Measurements from ENCODE around the gene GINM1.

Gene GINM1

DNA sequence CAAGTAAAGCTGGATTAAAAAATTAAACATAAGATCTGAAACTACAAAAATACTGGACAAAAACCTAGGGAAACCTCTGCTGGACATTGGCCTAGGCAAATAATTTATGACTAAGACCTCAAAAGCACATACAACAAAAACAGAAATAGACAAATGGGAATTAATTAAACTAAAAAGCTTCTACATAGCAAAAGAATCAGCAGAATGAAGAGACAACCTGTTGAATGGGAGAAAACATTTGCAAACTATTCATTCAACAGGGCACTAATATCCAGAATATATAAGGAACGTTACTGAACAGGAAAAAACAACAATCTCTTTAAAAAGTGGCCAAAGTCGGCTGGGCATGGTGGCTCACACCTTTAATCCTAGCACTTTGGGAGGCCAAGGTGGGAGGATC is 6.8 kb upstream of the GINM1 start:
- no peak overlapping the region for H3K9ac ChIP-seq (ENCODE audit: low read length in 5 of 5)
- no peaks in the 10 kb centered on the region for H3K27me3 ChIP-seq (ENCODE audit: control insufficient read depth in 5 of 5, insufficient read depth in 4 of 5, low read length in 5 of 5)
- no peaks in the 10 kb centered on the region for H3K36me3 ChIP-seq (ENCODE audit: control insufficient read depth in 5 of 5, insufficient read depth in 5 of 5, low read length in 5 of 5)
- no peaks in the 10 kb centered on the region for H3K9me3 ChIP-seq (ENCODE audit: control insufficient read depth in 5 of 5, low read length in 5 of 5)
- no peak overlapping the region for H3K4me3 ChIP-seq (ENCODE audit: low read depth in 1 of 5, low read length in 5 of 5)
- H3K27ac ChIP-seq (ENCODE audit: low read depth, low read length): no peak overlapping the region
- no peaks in the 10 kb centered on the region for H3K4me1 ChIP-seq (ENCODE audit: control insufficient read depth in 5 of 5, insufficient read depth in 5 of 5, low read length in 5 of 5)

DNA sequence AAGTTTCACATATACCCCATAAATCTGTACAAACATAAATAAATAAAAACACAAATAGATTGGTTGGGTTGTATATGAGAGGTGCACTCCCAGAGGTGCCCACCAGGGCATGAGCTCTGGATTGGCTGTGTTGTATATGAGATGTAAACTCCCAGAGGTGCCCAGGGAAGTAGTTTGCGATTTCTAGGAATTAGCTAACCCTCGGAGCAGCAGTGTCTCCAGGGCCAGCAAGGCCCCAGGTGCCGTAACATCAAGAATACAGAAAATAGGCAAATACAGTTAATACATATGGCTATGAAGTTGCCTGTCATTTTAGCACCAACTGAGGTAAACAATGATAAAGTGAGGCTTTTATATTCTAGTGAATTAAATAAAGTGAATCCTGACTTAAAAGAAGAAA is 5.4 kb upstream of the GINM1 start:
- Histone ChIP-seq H3K4me1 (ENCODE audit: control insufficient read depth in 5 of 5, insufficient read depth in 5 of 5, low read length in 5 of 5) (peaks cover 0 to 6% (median 3%) of the 10 kb centered on the region in 5 donors), H3K4me3 (ENCODE audit: low read depth in 1 of 5, low read length in 5 of 5) (no peak overlapping the region), H3K36me3 (ENCODE audit: control insufficient read depth in 5 of 5, insufficient read depth in 5 of 5, low read length in 5 of 5) (no peaks in the 10 kb centered on the region), H3K9ac (ENCODE audit: low read length in 5 of 5) (no peak overlapping the region), H3K9me3 (ENCODE audit: control insufficient read depth in 5 of 5, low read length in 5 of 5) (no peaks in the 10 kb centered on the region), H3K27me3 (ENCODE audit: control insufficient read depth in 5 of 5, insufficient read depth in 4 of 5, low read length in 5 of 5) (no peaks in the 10 kb centered on the region), H3K27ac (ENCODE audit: low read depth, low read length) (no peak overlapping the region)

DNA sequence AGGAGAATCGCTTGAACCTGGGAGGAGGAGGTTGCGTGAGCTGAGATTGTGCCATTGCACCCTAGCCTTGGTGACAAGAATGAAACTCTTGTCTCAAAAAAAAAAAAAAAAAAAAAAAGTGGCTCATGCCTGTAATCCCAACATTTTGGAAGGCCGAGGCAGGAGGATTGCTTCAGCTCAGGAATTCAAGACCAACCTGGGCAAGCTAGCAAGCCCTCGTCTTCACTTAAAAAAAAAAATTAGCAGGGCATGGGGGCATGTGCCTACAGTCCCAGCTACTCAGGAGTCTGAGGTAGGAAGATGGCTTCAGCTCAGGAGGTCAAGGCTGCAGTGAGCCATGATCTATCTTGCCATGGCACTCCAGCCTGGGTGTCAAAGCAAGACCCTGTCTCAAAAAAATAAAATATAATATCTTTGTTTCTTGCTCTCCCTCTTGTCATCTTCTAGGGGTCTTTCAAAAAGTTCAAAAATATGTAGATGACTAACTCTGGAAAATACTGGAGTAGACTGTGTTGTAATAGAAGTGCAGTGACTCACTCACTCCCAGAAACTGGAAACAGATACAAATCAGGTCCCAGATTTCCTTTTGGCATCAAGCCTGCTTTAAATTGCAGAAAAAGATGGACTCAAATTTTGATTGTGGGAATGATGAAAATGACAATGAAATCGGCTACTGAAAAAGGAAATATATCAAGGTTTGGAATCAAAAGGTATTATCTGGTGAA is 2.8 kb upstream of the GINM1 start:
- no peak overlapping the region for H3K4me3 ChIP-seq (ENCODE audit: low read depth in 1 of 5, low read length in 5 of 5)
- H3K9me3 ChIP-seq (ENCODE audit: control insufficient read depth in 5 of 5, low read length in 5 of 5): no peaks in the 10 kb centered on the region
- H3K27ac ChIP-seq (ENCODE audit: low read depth, low read length): no peak overlapping the region
- H3K9ac ChIP-seq (ENCODE audit: low read length in 5 of 5): no peak overlapping the region
- no peaks in the 10 kb centered on the region for H3K36me3 ChIP-seq (ENCODE audit: control insufficient read depth in 5 of 5, insufficient read depth in 5 of 5, low read length in 5 of 5)
- no peaks in the 10 kb centered on the region for H3K27me3 ChIP-seq (ENCODE audit: control insufficient read depth in 5 of 5, insufficient read depth in 4 of 5, low read length in 5 of 5)
- H3K4me1 ChIP-seq (ENCODE audit: control insufficient read depth in 5 of 5, insufficient read depth in 5 of 5, low read length in 5 of 5): peaks cover 0 to 15% (median 11%) of the 10 kb centered on the region in 5 donors

DNA sequence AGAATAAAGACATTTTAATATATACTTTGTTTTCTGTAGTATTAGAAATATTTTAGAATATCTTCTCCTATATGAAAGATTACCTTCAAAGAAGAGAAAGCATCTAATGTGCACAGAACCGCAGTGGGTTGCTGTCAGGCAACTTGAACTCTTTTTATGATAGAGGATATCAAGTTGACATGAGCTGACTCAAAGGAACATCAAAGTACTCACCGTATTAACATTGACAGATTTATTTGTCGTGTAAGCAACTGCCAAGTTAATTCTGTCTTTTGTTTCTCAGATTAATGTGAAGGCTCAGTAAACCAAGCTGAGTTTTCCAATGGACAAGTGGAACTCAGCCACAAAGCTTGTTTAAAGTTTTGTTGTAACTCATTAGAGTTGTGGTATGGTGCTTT is 2.2 kb upstream of the GINM1 start:
- no peaks in the 10 kb centered on the region for H3K9me3 ChIP-seq (ENCODE audit: control insufficient read depth in 5 of 5, low read length in 5 of 5)
- H3K4me1 ChIP-seq (ENCODE audit: control insufficient read depth in 5 of 5, insufficient read depth in 5 of 5, low read length in 5 of 5): peaks cover 0 to 15% (median 11%) of the 10 kb centered on the region in 5 donors
- H3K9ac ChIP-seq (ENCODE audit: low read length in 5 of 5): no peak overlapping the region
- no peaks in the 10 kb centered on the region for H3K27me3 ChIP-seq (ENCODE audit: control insufficient read depth in 5 of 5, insufficient read depth in 4 of 5, low read length in 5 of 5)
- no peak overlapping the region for H3K27ac ChIP-seq (ENCODE audit: low read depth, low read length)
- H3K4me3 ChIP-seq (ENCODE audit: low read depth in 1 of 5, low read length in 5 of 5): no peak overlapping the region
- H3K36me3 ChIP-seq (ENCODE audit: control insufficient read depth in 5 of 5, insufficient read depth in 5 of 5, low read length in 5 of 5): no peaks in the 10 kb centered on the region

DNA sequence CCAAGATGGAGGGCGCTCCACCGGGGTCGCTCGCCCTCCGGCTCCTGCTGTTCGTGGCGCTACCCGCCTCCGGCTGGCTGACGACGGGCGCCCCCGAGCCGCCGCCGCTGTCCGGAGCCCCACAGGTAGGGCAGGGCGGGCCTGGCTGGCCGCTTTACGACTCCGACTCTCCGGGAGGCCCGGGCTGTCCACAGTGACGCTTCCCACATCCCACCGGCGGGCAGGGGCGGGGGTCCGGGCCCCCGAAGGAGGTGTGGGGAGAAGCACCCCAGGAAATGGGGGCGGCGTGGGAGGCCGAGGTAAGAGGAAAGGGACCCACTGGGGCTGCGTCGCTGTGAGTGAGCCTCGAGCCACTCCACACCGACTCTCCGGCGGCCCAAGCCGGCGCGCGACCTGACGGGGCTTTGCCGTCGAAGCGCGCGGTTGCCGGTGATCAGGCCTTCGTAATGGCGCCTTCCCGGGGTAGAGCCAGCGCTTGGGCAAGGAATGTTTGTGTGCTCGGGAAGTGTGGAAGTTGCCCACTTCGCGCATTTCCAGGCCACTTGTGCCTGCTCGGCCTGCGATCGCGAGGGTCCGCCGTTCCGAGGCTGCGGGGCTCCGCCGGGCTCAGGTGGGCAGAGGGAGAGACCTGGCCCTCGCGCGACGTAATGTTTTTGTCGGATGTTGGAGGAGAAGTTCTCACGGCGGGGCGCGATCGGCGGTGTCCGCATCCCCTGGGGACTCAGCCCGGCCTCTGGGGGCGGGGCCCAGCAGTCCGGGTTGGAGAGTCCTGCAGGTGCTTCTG is 427 bp downstream of the GINM1 start:
- peak overlapping the region; percentile 65 for H3K27ac ChIP-seq (ENCODE audit: low read depth, low read length)
- H3K27me3 ChIP-seq (ENCODE audit: control insufficient read depth in 5 of 5, insufficient read depth in 4 of 5, low read length in 5 of 5): no peaks in the 10 kb centered on the region
- H3K4me3 ChIP-seq (ENCODE audit: low read depth in 1 of 5, low read length in 5 of 5): peak overlapping the region; percentile 63 to 93 (median 92)
- H3K9me3 ChIP-seq (ENCODE audit: control insufficient read depth in 5 of 5, low read length in 5 of 5): no peaks in the 10 kb centered on the region
- H3K36me3 ChIP-seq (ENCODE audit: control insufficient read depth in 5 of 5, insufficient read depth in 5 of 5, low read length in 5 of 5): no peaks in the 10 kb centered on the region
- peaks cover 0 to 15% (median 11%) of the 10 kb centered on the region in 5 donors for H3K4me1 ChIP-seq (ENCODE audit: control insufficient read depth in 5 of 5, insufficient read depth in 5 of 5, low read length in 5 of 5)
- H3K9ac ChIP-seq (ENCODE audit: low read length in 5 of 5): peak overlapping the region in 4 of 5 donors; percentile 85 to 93 (median 90)

DNA sequence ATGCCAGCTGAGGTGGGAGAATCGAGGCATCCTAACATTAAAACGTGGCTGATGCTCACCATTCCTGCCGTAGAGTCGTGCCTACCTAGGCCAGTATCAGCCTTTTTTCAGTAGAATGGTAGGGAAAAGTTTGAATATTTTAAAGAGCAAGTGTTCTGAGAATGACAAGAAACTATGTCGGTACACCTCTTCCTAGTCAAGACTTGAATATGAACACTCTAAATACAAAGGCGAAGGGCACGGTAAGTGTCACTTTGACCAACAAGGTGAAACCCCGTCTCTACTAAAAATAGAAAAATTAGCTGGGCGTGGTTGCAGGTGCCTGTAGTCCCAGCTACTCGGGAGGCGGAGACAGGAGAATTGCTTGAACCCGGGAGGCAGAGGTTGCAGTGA is 1.0 kb downstream of the GINM1 start:
- H3K4me3 ChIP-seq (ENCODE audit: low read depth in 1 of 5, low read length in 5 of 5): peak overlapping the region; percentile 60 to 93 (median 92)
- H3K27ac ChIP-seq (ENCODE audit: low read depth, low read length): no peak overlapping the region
- H3K9ac ChIP-seq (ENCODE audit: low read length in 5 of 5): peak overlapping the region in 4 of 5 donors; percentile 85 to 93 (median 90)

DNA sequence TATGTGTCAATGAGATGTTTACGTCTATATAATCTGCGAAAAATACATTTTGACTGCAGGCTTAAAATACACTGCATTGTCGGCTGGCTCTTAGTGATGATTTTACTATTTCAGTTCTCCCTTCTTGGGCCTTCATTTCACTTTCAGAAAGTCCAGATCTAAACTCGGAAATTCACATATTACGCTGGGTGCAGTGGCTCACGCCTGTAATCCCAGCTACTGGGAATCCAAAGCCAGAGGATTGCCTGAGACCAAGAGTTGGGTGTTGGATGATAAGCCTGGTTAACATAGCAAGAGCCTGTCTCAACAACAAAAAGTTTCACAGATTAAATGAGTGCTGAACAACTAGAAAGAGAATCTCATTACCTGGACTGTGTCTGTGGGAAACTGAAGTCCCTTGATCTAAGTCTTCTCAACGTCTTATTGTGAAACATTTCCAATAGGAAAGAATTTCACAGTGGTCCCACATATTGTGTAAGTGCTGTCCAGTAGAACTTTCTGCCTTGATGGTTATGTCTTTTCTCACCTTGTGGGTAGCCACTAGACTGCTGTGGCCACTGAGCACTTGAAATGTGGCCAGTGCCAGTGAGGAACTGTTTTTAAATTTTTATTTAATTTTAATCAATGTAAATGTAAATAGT is 1.9 kb downstream of the GINM1 start:
- no peaks in the 10 kb centered on the region for H3K9me3 ChIP-seq (ENCODE audit: control insufficient read depth in 5 of 5, low read length in 5 of 5)
- H3K27ac ChIP-seq (ENCODE audit: low read depth, low read length): no peak overlapping the region
- H3K27me3 ChIP-seq (ENCODE audit: control insufficient read depth in 5 of 5, insufficient read depth in 4 of 5, low read length in 5 of 5): no peaks in the 10 kb centered on the region
- no peak overlapping the region for H3K4me3 ChIP-seq (ENCODE audit: low read depth in 1 of 5, low read length in 5 of 5)
- H3K36me3 ChIP-seq (ENCODE audit: control insufficient read depth in 5 of 5, insufficient read depth in 5 of 5, low read length in 5 of 5): no peaks in the 10 kb centered on the region
- H3K4me1 ChIP-seq (ENCODE audit: control insufficient read depth in 5 of 5, insufficient read depth in 5 of 5, low read length in 5 of 5): peaks cover 0 to 15% (median 11%) of the 10 kb centered on the region in 5 donors
- no peak overlapping the region for H3K9ac ChIP-seq (ENCODE audit: low read length in 5 of 5)

More for the DNA sequence above, 1.0 kb downstream of the GINM1 start:
- H3K9me3 ChIP-seq (ENCODE audit: control insufficient read depth in 5 of 5, low read length in 5 of 5): no peaks in the 10 kb centered on the region
- H3K36me3 ChIP-seq (ENCODE audit: control insufficient read depth in 5 of 5, insufficient read depth in 5 of 5, low read length in 5 of 5): no peaks in the 10 kb centered on the region
- H3K4me1 ChIP-seq (ENCODE audit: control insufficient read depth in 5 of 5, insufficient read depth in 5 of 5, low read length in 5 of 5): peaks cover 0 to 15% (median 11%) of the 10 kb centered on the region in 5 donors
- H3K27me3 ChIP-seq (ENCODE audit: control insufficient read depth in 5 of 5, insufficient read depth in 4 of 5, low read length in 5 of 5): no peaks in the 10 kb centered on the region

DNA sequence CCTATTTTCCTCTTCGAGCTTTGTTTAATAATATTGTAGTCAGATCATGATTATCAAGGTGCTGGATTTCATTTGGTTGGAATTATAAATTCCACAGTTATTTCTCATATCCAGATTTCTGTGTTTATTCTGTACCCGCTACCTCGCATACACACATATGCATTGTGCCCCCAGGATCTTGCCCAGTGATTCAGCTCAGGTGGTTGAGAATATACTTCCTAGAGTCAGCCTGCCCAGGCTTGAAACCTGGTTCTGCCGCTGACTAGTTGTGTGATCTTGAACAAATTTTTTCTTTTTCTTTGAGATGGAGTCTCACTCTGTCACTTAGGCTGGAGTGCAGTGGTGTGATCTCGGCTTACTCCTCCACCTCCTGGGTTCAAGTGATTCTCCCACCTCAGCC is 14.7 kb downstream of the GINM1 start:
- peaks cover 29 to 50% (median 42%) of the 10 kb centered on the region in 5 donors for H3K36me3 ChIP-seq (ENCODE audit: control insufficient read depth in 5 of 5, insufficient read depth in 5 of 5, low read length in 5 of 5)
- H3K4me3 ChIP-seq (ENCODE audit: low read depth in 1 of 5, low read length in 5 of 5): no peak overlapping the region
- H3K9me3 ChIP-seq (ENCODE audit: control insufficient read depth in 5 of 5, low read length in 5 of 5): no peaks in the 10 kb centered on the region

DNA sequence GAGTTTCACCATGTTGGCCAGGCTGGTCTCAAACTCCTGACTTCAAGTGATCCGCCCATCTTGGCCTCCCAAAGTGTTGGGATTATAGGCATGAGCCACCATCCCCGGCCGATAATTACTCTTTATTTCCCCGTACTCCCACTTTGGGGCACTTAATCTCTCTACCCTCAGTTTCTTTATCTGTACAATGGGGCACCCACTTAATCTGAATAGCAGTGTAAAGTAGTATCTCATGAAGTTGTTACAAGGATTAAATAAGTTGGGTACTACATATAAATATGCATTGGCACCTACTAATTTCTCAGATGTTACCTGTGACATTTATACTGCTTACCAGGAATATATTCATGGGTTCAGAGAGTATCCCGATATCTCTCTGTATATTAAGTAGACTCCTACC is 15.2 kb downstream of the GINM1 start:
- Histone ChIP-seq H3K9me3 (ENCODE audit: control insufficient read depth in 5 of 5, low read length in 5 of 5) (no peaks in the 10 kb centered on the region), H3K27ac (ENCODE audit: low read depth, low read length) (no peak overlapping the region), H3K27me3 (ENCODE audit: control insufficient read depth in 5 of 5, insufficient read depth in 4 of 5, low read length in 5 of 5) (no peaks in the 10 kb centered on the region), H3K9ac (ENCODE audit: low read length in 5 of 5) (no peak overlapping the region), H3K4me3 (ENCODE audit: low read depth in 1 of 5, low read length in 5 of 5) (no peak overlapping the region), H3K4me1 (ENCODE audit: control insufficient read depth in 5 of 5, insufficient read depth in 5 of 5, low read length in 5 of 5) (no peaks in the 10 kb centered on the region), H3K36me3 (ENCODE audit: control insufficient read depth in 5 of 5, insufficient read depth in 5 of 5, low read length in 5 of 5) (peaks cover 27 to 50% (median 42%) of the 10 kb centered on the region in 5 donors)

More for the DNA sequence above, 14.7 kb downstream of the GINM1 start:
- Histone ChIP-seq H3K9ac (ENCODE audit: low read length in 5 of 5) (no peak overlapping the region), H3K27me3 (ENCODE audit: control insufficient read depth in 5 of 5, insufficient read depth in 4 of 5, low read length in 5 of 5) (no peaks in the 10 kb centered on the region), H3K4me1 (ENCODE audit: control insufficient read depth in 5 of 5, insufficient read depth in 5 of 5, low read length in 5 of 5) (no peaks in the 10 kb centered on the region), H3K27ac (ENCODE audit: low read depth, low read length) (no peak overlapping the region)

DNA sequence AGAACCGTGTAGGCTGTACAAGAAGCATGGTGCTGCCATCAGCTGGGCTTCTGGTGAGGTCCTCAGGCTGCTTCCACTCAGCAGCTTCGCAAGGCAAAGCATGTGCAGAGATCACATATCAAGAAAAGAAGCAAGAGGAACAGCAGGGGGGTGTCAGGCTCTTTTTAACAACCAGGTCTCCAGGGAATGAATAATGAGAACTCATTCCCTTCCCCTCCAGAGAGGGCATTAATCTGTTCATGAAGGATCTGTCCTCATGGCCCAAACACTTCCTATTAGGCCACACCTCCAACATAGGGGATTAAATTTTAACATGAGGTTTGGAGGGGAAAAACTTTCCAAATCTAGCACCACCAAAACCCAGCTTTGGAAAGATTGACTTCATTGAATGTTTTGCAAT is 20.0 kb downstream of the GINM1 start:
- H3K27ac ChIP-seq (ENCODE audit: low read depth, low read length): no peak overlapping the region
- no peaks in the 10 kb centered on the region for H3K9me3 ChIP-seq (ENCODE audit: control insufficient read depth in 5 of 5, low read length in 5 of 5)
- H3K9ac ChIP-seq (ENCODE audit: low read length in 5 of 5): no peak overlapping the region
- no peak overlapping the region for H3K4me3 ChIP-seq (ENCODE audit: low read depth in 1 of 5, low read length in 5 of 5)
- H3K36me3 ChIP-seq (ENCODE audit: control insufficient read depth in 5 of 5, insufficient read depth in 5 of 5, low read length in 5 of 5): peaks cover 18 to 58% (median 34%) of the 10 kb centered on the region in 5 donors
- no peaks in the 10 kb centered on the region for H3K4me1 ChIP-seq (ENCODE audit: control insufficient read depth in 5 of 5, insufficient read depth in 5 of 5, low read length in 5 of 5)
- H3K27me3 ChIP-seq (ENCODE audit: control insufficient read depth in 5 of 5, insufficient read depth in 4 of 5, low read length in 5 of 5): no peaks in the 10 kb centered on the region
